HG02610 (cell line): Measurements from ENCODE around the gene CLDND2.

Experiments used
- ATAC-seq: cut with Tn5 transposase; IDR thresholded peaks from one replicate; pipeline ENCODE4 v1.9.1; 2021; ENCODE audit warnings: mild to moderate bottlenecking, moderate library complexity; ENCODE audit not compliant: unreplicated experiment

CLDND2 gene

GRCh38 chr19:51357952-51358351 is 10.9 kb downstream of the CLDND2 start:
- ATAC-seq: no peak

- no peak for ATAC-seq
Measured at GRCh38 chr19:51356159-51356801, 12.5 kb downstream of the CLDND2 start.

DNA sequence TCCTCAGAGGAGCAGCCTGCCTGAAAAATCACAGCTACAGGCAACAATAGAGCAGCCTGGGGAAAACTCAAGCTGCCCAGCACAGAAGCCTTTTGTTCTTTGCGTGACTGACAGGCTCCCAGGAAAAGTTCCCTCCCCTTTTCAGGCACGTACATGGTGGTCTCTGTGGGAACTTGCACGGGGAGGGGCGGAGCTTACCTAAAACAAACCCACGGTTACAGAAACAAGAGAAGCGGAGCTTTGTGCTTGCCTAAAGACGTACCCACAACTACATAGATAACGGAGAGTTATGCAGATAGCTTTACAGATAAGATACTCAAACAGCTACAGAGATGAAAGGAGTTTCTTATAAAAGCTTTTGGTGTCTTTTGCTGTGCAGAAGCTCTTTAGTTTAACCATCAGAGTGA is 14.1 kb downstream of the CLDND2 start:
- no peak for ATAC-seq

DNA sequence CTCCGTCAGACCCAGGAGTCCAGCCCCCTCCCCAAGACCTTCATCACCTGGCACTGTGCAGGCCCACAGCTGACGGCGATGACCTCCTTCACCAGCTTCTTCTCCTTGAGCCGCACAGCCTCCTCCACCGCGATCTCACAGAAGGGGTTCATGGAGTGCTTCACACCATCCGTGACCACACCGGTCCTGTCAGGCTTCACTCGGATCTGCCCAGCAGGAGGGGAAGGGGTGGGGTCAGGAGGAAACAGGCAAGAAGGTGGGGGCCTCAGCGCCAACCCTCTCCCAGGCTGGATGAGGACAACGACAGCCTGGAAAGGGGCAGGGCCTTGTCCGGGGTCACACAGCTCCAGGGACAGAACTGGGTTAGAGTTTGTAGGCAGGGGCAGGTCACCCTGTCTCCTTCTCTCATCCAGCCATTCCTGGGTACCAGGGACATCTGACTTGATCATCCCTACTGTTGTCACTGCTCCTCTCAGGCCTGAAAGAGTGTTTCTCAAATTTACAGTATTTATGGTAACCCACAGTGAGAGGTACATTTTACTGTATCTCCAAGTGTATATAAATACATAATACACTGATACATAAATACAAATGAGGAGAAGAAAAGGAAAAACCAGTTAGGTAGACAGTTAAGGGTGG is 14.6 kb downstream of the CLDND2 start:
- ATAC-seq: no peak

DNA sequence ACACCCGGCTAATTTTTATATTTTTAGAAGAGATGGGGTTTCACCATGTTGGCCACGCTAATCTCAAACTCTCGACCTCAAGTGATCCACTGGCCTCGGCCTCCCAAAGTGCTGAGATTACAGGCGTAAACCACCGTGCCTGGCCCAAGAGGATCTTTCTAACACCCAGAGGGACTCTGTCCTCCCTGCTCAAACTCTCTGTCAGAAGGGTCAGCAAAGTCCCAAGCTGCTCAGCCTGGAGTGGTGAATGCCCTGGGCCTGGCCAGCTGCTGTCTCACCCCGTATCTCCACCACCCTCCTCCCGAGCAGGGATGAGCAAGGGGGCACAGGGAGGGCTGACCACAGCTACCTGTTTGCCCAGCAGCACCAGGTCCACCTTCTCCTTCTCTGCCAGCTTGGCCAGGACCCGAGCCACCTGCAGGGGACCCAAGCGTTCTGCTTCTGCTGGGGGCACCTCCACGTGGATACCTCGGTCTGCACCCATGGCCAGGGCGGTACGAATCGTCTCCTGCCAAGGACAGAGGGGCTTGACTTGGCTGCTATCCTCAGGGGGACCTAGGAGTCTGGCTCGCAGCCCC is 15.9 kb downstream of the CLDND2 start:
- ATAC-seq: no peak

DNA sequence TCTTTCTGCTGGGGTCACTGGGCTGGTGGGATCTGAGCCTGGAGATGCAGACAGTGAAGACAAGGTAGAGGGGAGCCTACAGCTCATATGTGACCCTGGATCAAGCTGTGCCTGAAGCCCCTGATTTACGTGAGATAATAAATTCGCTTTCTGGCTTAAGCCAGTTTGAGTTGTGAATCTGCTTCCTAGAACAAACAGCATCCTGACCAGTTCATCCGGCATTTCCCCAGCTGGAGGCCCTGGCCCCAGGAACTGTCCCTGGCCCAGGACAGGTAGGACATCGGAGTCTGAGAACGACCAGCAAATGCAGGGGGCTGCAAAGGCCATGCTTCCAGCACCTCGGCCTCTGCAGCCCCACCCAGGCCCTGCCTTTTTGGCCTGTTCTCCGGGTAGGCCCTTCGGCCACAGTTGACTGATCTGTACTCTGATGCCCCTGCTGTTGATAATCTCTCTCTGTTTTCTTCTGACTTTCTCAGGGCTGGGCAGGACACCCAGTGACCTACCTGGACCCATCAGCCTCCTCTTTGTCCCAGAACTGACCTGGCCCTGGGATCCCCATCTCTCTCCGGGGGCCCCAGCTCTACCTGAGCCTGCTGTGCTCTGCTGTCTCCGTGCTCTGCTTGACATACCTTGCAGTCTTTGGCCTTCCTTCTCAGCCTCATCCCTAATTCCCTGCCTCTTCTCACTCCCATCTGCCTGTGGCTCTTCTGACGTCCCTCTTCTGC is 17.4 kb downstream of the CLDND2 start:
- no peak for ATAC-seq

- no peak for ATAC-seq
Measured at GRCh38 chr19:51347209-51347928, 21.4 kb downstream of the CLDND2 start.

- ATAC-seq: no peak
Measured at GRCh38 chr19:51346742-51347141, 22.1 kb downstream of the CLDND2 start.

DNA sequence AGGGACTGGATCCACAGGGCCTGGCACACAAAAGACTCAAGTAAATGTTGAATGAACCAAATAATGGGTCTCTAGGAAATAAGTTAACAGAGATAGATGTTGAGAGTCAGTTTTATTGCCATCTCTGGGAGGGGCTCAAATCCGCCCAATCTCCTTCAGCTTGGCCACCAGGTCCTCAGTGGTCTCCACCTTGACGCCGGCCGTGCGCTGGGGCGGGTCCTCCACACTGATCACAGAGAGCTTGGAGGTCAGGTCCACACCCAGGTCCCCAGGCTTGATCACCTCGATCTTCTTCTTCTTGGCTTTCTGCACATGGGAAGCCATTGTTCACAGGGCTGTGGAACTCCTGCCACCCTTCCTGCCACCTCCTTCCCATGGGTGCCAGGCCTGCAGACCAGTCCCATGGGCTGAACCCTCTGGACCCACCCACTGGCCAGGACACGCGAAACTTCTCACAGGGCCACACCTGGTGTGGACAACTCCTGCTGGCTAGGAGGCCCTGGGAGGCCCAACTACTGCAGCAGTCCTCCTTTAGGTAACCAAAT is 23.7 kb downstream of the CLDND2 start:
- ATAC-seq: no peak

DNA sequence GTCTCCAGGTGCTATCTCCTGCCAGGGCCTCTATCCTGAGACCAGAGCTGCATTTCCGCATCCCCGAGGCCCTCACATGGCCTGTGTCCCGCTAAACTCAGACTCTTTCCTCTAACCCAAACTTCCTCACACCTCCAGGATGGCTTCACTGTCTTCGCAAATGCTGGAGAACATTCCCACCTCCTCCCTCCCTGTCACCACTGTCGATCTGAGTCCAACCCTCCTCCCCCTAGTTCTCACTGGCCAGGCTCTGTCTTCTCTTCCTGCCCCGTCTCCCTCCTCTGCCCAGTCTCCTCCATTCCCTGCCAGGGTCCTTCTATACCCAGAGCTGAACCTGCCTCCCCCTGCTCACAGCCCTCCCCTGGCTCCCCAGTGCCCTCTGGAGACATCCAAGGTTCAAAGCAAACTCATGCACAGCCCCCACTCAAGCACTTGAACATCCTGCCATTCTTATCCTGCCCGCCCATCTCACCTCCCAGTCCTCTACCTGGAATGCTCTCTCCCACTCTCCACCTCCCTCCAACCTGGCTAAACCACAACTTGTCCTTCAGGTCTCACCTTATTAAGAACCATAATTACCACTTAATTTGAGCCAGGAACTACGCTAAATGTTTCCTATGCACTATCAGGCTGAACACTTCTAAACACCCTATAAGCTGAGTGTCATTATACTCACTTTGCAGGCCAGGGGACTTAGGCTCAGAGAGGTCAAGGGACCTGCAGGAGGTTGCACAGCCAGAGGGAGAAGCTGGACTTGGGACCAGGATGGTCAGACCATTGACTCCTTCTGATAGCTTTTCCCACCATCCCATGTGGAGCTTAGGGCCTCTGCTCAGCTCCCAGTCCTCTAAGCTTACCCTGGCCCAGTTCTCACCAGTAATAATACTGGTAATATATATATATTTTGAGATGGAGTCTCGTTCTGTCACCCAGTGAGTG is 25.9 kb downstream of the CLDND2 start:
- ATAC-seq: no peak

- ATAC-seq: no peak
Measured at GRCh38 chr19:51341976-51342580, 26.7 kb downstream of the CLDND2 start, which contains the start of gene VSIG10L. TSS of gene VSIG10L (minus strand) at chr19:51342139. CDS start at chr19:51342124, 15 bp downstream.

GRCh38 chr19:51341066-51341465 is 27.7 kb downstream of the CLDND2 start:
- ATAC-seq: no peak

DNA sequence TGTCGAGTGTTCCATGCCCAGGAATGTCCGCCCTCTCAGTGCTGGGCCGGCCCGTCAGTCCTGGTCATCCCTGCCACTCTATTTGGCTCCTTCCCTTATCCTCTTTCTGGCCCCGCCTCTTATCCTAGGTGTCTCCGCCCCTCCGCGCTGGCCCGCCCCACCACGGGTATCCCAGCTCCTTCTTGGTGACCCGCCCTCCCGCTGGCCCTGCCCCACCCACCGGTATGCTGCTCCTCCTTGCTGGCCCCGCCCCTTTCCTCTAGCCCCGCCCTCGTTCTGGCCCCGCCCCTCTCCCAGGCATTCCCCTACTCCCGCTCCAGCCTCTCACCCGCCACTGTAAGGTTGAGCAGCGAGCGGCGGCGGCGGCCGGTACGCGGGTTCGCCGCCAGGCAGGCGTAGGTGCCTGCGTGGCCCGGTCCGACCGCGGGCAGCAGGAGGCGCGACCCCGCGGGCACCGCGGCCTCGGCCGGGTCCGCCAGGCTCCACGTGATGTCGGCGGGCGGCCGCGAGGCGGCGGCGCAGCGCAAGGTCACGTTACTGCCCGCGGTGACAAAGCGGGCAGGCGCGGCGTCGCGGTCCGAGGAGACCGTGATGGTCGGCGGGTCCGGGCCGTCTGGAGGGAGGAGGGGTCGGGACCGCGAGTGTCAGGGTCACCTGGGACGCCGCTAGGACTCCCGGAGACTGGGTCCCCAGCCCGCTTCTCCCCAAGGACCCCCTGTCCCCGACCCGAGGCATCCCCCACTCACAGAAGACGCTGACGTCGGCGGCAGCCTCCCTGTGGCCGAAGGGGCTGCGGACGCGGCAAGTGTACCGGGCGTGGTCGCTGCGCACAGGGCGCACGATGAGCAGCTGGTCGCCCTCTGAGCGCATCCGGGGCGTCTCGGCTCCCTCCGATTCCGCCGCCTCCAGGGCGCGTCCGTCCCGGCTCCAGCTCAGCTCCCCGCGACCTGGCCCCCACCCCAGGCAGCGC is 28.8 kb downstream of the CLDND2 start:
- ATAC-seq: peak; percentile 53

DNA sequence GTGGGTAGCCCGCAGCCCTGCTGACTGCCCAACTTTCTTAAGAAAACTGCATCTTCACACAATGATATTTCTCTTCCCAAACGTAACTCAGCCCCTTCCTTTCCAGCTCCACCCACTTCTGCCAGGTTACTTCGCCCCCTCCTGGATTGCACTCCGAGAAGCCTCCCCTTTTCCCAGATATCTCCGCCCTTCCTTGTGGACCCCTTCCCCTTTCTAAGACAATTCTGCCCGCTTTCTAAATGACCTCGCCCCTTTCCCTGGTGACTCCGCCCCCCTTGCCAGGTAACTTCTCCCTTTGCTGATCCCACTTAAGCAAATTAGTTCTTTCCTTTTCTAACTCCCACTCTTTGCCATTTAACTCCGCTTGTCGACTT is 29.5 kb downstream of the CLDND2 start:
- ATAC-seq: peak; percentile 1

GRCh38 chr19:51338563-51339312 is 30.1 kb downstream of the CLDND2 start:
- peak; percentile 53 for ATAC-seq

DNA sequence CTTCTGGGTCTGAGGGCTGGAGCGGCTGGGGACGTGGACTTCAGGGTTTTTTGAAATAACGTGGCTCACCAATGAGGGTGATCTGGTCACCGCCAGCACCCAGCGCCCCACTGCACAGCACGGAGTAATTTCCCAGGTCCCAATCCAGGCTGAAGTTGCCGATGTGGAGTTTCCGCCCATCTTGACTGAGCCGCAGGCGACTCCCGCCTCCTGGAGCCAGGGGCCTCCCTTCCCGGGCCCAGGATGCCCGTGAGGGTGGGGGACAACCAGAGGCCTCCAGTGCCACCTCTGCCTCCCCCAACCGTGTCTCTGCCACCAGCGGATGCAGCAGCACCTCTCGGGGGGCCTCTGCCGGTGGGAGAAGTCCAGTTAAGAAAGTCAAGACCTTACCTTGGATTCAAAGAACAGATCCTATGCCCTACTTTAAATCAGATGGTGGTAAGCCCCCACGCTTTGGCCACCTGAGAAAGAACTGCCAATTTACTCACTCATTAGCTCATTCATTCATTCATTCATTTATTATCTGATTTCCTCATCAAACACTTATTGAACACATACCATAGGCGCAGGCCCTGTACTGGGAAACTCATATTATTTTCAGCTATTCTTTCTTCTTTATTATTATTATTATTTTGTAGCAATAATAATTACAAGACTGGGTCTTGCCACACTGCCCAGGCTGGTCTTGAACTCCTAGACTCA is 30.8 kb downstream of the CLDND2 start:
- no peak for ATAC-seq
